ENCODE measurements around the gene LMOD1.
"Not testable (repeated sequence)": the region's sequence is repeated elsewhere in the genome, so short reads cannot be mapped to it uniquely, and the experiment has no call there.

LMOD1 gene

GRCh38 chr1:201870397-201870796, 76.0 kb downstream of the LMOD1 start:
- no peak for DNase-seq (ENCODE audit: low read depth in 2 of 2)

- no peak for DNase-seq (ENCODE audit: low read depth in 2 of 2)
These were observed 84.9 kb downstream of the LMOD1 start for GRCh38 chr1:201861448-201861847.

GRCh38 chr1:201859424-201859823, 86.9 kb downstream of the LMOD1 start:
- no peak for DNase-seq (ENCODE audit: low read depth in 2 of 2)

- DNase-seq (ENCODE audit: low read depth in 2 of 2), result not testable (repeated sequence)
These were observed 89.6 kb downstream of the LMOD1 start for GRCh38 chr1:201856722-201857121.

GRCh38 chr1:201851949-201852348, 94.4 kb downstream of the LMOD1 start:
- no peak for DNase-seq (ENCODE audit: low read depth in 2 of 2)

- no peak for DNase-seq (ENCODE audit: low read depth in 2 of 2)
These were observed 96.3 kb downstream of the LMOD1 start for GRCh38 chr1:201850053-201850397.

- DNase-seq (ENCODE audit: low read depth in 2 of 2), result no peak
These were observed 96.8 kb downstream of the LMOD1 start for GRCh38 chr1:201849372-201850052.

- no peak for DNase-seq (ENCODE audit: low read depth in 2 of 2)
These were observed 98.1 kb downstream of the LMOD1 start for GRCh38 chr1:201848230-201848629.

GRCh38 chr1:201847150-201847549, 99.2 kb downstream of the LMOD1 start:
- DNase-seq (ENCODE audit: low read depth in 2 of 2), result no peak
